GM08714 (cell line): Measurements from ENCODE around the gene GSTO2.

Source experiments
- H3K4me3 ChIP-seq: fragments of 200-500 bp; sonication (Bioruptor generic); 2 replicates; pipeline ENCODE4 v1.5.1; 2014; ENCODE audit warnings: mild to moderate bottlenecking, low read length, inconsistent platforms
- ZNF274 ChIP-seq: IDR thresholded peaks from 2 replicates; pipeline ENCODE4 v1.6.1; 2012; ENCODE audit warnings: mild to moderate bottlenecking, low read depth, low read length

The GSTO2 gene

GRCh38 chr10:104318326-104318725 is 49.3 kb downstream of the GSTO2 start:
- TF ChIP-seq ZNF274, result no peak
- H3K4me3 ChIP-seq, result no peak overlapping the region

GRCh38 chr10:104318810-104319741 is 50.1 kb downstream of the GSTO2 start:
- no peak for TF ChIP-seq ZNF274
- no peak overlapping the region for H3K4me3 ChIP-seq

GRCh38 chr10:104321226-104321625 is 52.2 kb downstream of the GSTO2 start:
- no peak for TF ChIP-seq ZNF274

GRCh38 chr10:104321725-104322415 is 52.9 kb downstream of the GSTO2 start:
- no peak overlapping the region for H3K4me3 ChIP-seq
- no peak for TF ChIP-seq ZNF274

More at GRCh38 chr10:104321226-104321625, 52.2 kb downstream of the GSTO2 start:
- no peak overlapping the region for H3K4me3 ChIP-seq

GRCh38 chr10:104322416-104322782 is 53.4 kb downstream of the GSTO2 start:
- no peak for TF ChIP-seq ZNF274
- no peak overlapping the region for H3K4me3 ChIP-seq

GRCh38 chr10:104323085-104323484 is 54.1 kb downstream of the GSTO2 start:
- H3K4me3 ChIP-seq, result no peak overlapping the region
- TF ChIP-seq ZNF274, result no peak

GRCh38 chr10:104323760-104324201 is 54.8 kb downstream of the GSTO2 start:
- H3K4me3 ChIP-seq, result no peak overlapping the region
- TF ChIP-seq ZNF274, result no peak

- no peak overlapping the region for H3K4me3 ChIP-seq
Measured at GRCh38 chr10:104324221-104324686, 55.3 kb downstream of the GSTO2 start.

GRCh38 chr10:104324931-104325330 is 55.9 kb downstream of the GSTO2 start:
- no peak for TF ChIP-seq ZNF274
- no peak overlapping the region for H3K4me3 ChIP-seq

More at GRCh38 chr10:104324221-104324686, 55.3 kb downstream of the GSTO2 start:
- no peak for TF ChIP-seq ZNF274

- no peak overlapping the region for H3K4me3 ChIP-seq
Measured at GRCh38 chr10:104325436-104326435, 56.8 kb downstream of the GSTO2 start.

GRCh38 chr10:104326991-104327610 is 58.1 kb downstream of the GSTO2 start:
- no peak for TF ChIP-seq ZNF274
- H3K4me3 ChIP-seq, result no peak overlapping the region

More at GRCh38 chr10:104325436-104326435, 56.8 kb downstream of the GSTO2 start:
- no peak for TF ChIP-seq ZNF274

- no peak overlapping the region for H3K4me3 ChIP-seq
- no peak for TF ChIP-seq ZNF274
Measured at GRCh38 chr10:104327745-104328645, 59.0 kb downstream of the GSTO2 start.
